ENCODE results near the gene ARAP3. TPM values are rescaled to one million over a fixed set of nuclear protein-coding genes. Genes with fewer than 3 reads are reported as not detected.

Gene ARAP3
- total and polyA plus RNA-seq, 2 experiments from 2014 or later = 18.4 to 33.2 TPM

- ATAC-seq (peak; percentile 29), DNase-seq (ENCODE audit: low spot score) (peak; percentile 60)
- H3K27ac ChIP-seq (ENCODE audit: low read depth) = no peak overlapping the region
- Mint-ChIP-seq H3K9me3 (no peaks in the 10 kb centered on the region), H3K27ac (no peak overlapping the region), H3K36me3 (ENCODE audit: low read depth) (peaks cover 38% of the 10 kb centered on the region), H3K27me3 (ENCODE audit: insufficient read depth, low read depth, poor library complexity) (peaks cover 8% of the 10 kb centered on the region), H3K4me1 (peaks cover 34% of the 10 kb centered on the region), H3K4me3 (peak overlapping the region; percentile 91)
- peak overlapping the region; percentile 92 for H2AFZ ChIP-seq
- 0 out of 2 replicates have a peak, but pooled peaks cover 14% of the 10 kb centered on the region for H3F3A ChIP-seq (replicated peaks; ENCODE audit: low read depth)
- peaks cover 27% of the 10 kb centered on the region for H4K20me1 ChIP-seq (replicated peaks; ENCODE audit: insufficient read depth)
- H3K9me2 ChIP-seq (ENCODE audit: insufficient read depth) = no peaks in the 10 kb centered on the region
- H3K36me3 ChIP-seq (ENCODE audit: insufficient read depth) = 0 out of 2 replicates have a peak, but pooled peaks cover 4% of the 10 kb centered on the region
- H3K79me2 ChIP-seq (replicated peaks; ENCODE audit: insufficient read depth) = peaks cover 44% of the 10 kb centered on the region
- H3K4me1 ChIP-seq (ENCODE audit: insufficient read depth) = peaks cover 20% of the 10 kb centered on the region
- peak overlapping the region; percentile 99 for H3K4me3 ChIP-seq
- peaks cover 3% of the 10 kb centered on the region; the same call in 1 of the 2 replicates for H3K27me3 ChIP-seq (ENCODE audit: insufficient read depth)
- TF ChIP-seq EZH2 (IDR thresholded peaks at IDR 0.05; ENCODE audit: low read depth, unreplicated experiment) = no peak
- TF ChIP-seq ZNF462 (CRISPR knock-in tag; IDR thresholded peaks at IDR 0.05) = no peak
- no peak for TF ChIP-seq ZNF114 (CRISPR knock-in tag; IDR thresholded peaks at IDR 0.05)
- H3K4me2 ChIP-seq = peak overlapping the region; percentile 95
Observed at GRCh38 chr5:141637123-141637766, 44.8 kb downstream of the ARAP3 start.
